WTC11 (cell line): ENCODE measurements around the gene ALOX12B. TPM values are rescaled to one million over a fixed set of nuclear protein-coding genes. Genes with fewer than 3 reads are reported as not detected.

ENCODE experiments used
- ATAC-seq: fragments of 200-7000 bp; cut with Tn5 transposase; 2 replicates; pipeline ENCODE4 v1.10.0; 2021; ENCODE audit warnings: mild to moderate bottlenecking, moderate library complexity
- CTCF ChIA-PET: fragments of 300-600 bp; sonication (Branson Sonifier 250); formaldehyde crosslinking; loops from one replicate; lab custom pipeline; 2021; ENCODE audit warnings: antibody characterized with exemption; lab: Charles Lee
- POLR2A ChIA-PET: fragments of 350-600 bp; sonication (Branson Sonifier 250); formaldehyde crosslinking; loops from one replicate; lab custom pipeline; 2021; ENCODE audit warnings: antibody characterized with exemption; lab: Charles Lee
- DNase-seq: peaks from one replicate; pipeline ENCODE4 v3.0.0; 2021; ENCODE audit warnings: low spot score
- H3K27ac Mint-ChIP-seq: 2 replicates; pipeline ENCODE4 v1.8.0; 2021; ENCODE audit warnings: mixed read lengths
- H3K27me3 Mint-ChIP-seq: 2 replicates; pipeline ENCODE4 v1.8.0; 2021; ENCODE audit warnings: low read depth, mild to moderate bottlenecking, moderate library complexity, mixed read lengths
- H3K36me3 Mint-ChIP-seq: 2 replicates; pipeline ENCODE4 v1.8.0; 2021; ENCODE audit warnings: mixed read lengths
- H3K4me1 Mint-ChIP-seq: 2 replicates; pipeline ENCODE4 v1.8.0; 2022; ENCODE audit warnings: mixed read lengths
- H3K4me3 Mint-ChIP-seq: 2 replicates; pipeline ENCODE4 v1.8.0; 2021; ENCODE audit warnings: mild to moderate bottlenecking, moderate library complexity, mixed read lengths
- H3K9me3 Mint-ChIP-seq: 2 replicates; pipeline ENCODE4 v1.8.0; 2021; ENCODE audit warnings: mixed read lengths
- ATF1 ChIP-seq: sonication (generic); formaldehyde crosslinking; IDR thresholded peaks from 2 replicates; pipeline ENCODE4 v1.8.1; 2023; ENCODE audit warnings: mild to moderate bottlenecking, moderate library complexity, missing genetic modification reagents
- CBFB ChIP-seq: sonication (generic); formaldehyde crosslinking; IDR thresholded peaks from 2 replicates; pipeline ENCODE4 v1.8.1; 2022; ENCODE audit warnings: mild to moderate bottlenecking, low read depth, missing genetic modification reagents
- CREB1 ChIP-seq: sonication (generic); formaldehyde crosslinking; IDR thresholded peaks from 2 replicates; pipeline ENCODE4 v1.8.0; 2023; ENCODE audit warnings: mild to moderate bottlenecking, missing genetic modification reagents
- FOXK1 ChIP-seq: sonication (generic); formaldehyde crosslinking; IDR thresholded peaks from 2 replicates; pipeline ENCODE4 v1.8.0; 2022; ENCODE audit warnings: mild to moderate bottlenecking, moderate library complexity, missing genetic modification reagents
- HMGA2 ChIP-seq: fragments of 250-450 bp; sonication (Bioruptor Pico); IDR thresholded peaks from 2 replicates; pipeline ENCODE4 v1.4.0; 2021; ENCODE audit warnings: mild to moderate bottlenecking, moderate library complexity
- TCF7 ChIP-seq: sonication (generic); formaldehyde crosslinking; IDR thresholded peaks from 2 replicates; pipeline ENCODE4 v1.8.0; 2022; ENCODE audit warnings: mild to moderate bottlenecking, low read depth, missing genetic modification reagents, moderate library complexity
- TEAD1 ChIP-seq: sonication (generic); formaldehyde crosslinking; IDR thresholded peaks from 2 replicates; pipeline ENCODE4 v1.8.0; 2022; ENCODE audit warnings: mild to moderate bottlenecking, missing genetic modification reagents
- ZNF416 ChIP-seq: fragments of 250-450 bp; sonication (Bioruptor Pico); IDR thresholded peaks from 2 replicates; pipeline ENCODE4 v1.9.0; 2021; ENCODE audit warnings: mild to moderate bottlenecking, inconsistent platforms
- total RNA-seq: library from RNA; stranded (reverse); gene quantifications from 3 replicates; pipeline ENCODE4 v1.2.3, GENCODE V29; 2021
- TF ChIP-seq, protein P1 (sequence below): sonication (generic); formaldehyde crosslinking; IDR thresholded peaks from 2 replicates; pipeline ENCODE4 v1.8.1; 2022; ENCODE audit warnings: low read depth, mild to moderate bottlenecking, moderate library complexity, missing genetic modification reagents, borderline replicate concordance
- TF ChIP-seq, protein P2 (sequence below): sonication (generic); formaldehyde crosslinking; IDR thresholded peaks from 2 replicates; pipeline ENCODE4 v1.8.1; 2023; ENCODE audit warnings: mild to moderate bottlenecking, missing genetic modification reagents
- TF ChIP-seq, protein P3 (sequence below): sonication (generic); formaldehyde crosslinking; IDR thresholded peaks from 2 replicates; pipeline ENCODE4 v1.8.0; 2022; ENCODE audit warnings: missing genetic modification reagents
- TF ChIP-seq, protein P4 (sequence below): sonication (generic); formaldehyde crosslinking; IDR thresholded peaks from 2 replicates; pipeline ENCODE4 v1.8.1; 2023; ENCODE audit warnings: mild to moderate bottlenecking, missing genetic modification reagents
- TF ChIP-seq, protein P5 (sequence below): sonication (generic); formaldehyde crosslinking; IDR thresholded peaks from 2 replicates; pipeline ENCODE4 v1.8.1; 2023; ENCODE audit warnings: mild to moderate bottlenecking, moderate library complexity, missing genetic modification reagents
- TF ChIP-seq, protein P6 (sequence below): sonication (generic); formaldehyde crosslinking; IDR thresholded peaks from 2 replicates; pipeline ENCODE4 v1.8.0; 2023; ENCODE audit warnings: missing genetic modification reagents, mild to moderate bottlenecking, borderline replicate concordance
- TF ChIP-seq, protein P7 (sequence below): fragments of 250-450 bp; sonication (Bioruptor Pico); IDR thresholded peaks from 2 replicates; pipeline ENCODE4 v1.9.0; 2021; ENCODE audit warnings: mild to moderate bottlenecking

ALOX12B gene
- total RNA-seq, 1 experiment from 2014 or later: 0.72 TPM

DNA sequence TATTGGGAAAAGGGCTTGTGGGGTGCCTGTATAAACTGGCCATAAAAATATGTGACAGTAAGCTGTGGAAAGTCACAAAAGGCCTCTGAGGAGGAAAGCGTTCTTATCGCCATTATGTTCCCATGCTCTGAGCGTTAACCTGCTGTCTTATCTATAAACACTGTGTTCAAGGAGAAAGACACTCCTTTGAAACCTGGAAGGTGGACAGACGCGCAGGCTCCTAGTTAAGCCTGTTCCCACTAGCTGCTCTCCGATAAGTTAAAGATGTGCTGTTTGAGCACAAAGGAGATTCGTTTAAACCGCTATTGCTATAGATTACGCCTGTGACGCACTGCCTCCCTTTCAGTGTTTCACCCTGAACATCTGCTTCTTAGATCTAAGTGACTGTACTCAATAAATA, 5.2 kb downstream of the ALOX12B start:
- peaks cover 2% of the 10 kb centered on the region; the same call in 1 of the 2 replicates for H3K36me3 Mint-ChIP-seq
- CTCF ChIA-PET: interaction anchor here (4.4 kb wide), 1 partner anchor 11 kb away, joined by 30 read pairs; no protein-coding TSS in a partner anchor
- ATAC-seq (no peak), DNase-seq (no peak)
- H3K9me3 Mint-ChIP-seq: no peaks in the 10 kb centered on the region
- H3K27me3 Mint-ChIP-seq: peaks cover 65% of the 10 kb centered on the region
- no peak overlapping the region for H3K27ac Mint-ChIP-seq
- TF ChIP-seq, protein P1, sequence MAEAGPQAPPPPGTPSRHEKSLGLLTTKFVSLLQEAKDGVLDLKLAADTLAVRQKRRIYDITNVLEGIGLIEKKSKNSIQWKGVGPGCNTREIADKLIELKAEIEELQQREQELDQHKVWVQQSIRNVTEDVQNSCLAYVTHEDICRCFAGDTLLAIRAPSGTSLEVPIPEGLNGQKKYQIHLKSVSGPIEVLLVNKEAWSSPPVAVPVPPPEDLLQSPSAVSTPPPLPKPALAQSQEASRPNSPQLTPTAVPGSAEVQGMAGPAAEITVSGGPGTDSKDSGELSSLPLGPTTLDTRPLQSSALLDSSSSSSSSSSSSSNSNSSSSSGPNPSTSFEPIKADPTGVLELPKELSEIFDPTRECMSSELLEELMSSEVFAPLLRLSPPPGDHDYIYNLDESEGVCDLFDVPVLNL: no peak
- TF ChIP-seq CREB1 (CRISPR knock-in tag): no peak
- no peak for TF ChIP-seq TCF7
- TF ChIP-seq, protein P2, sequence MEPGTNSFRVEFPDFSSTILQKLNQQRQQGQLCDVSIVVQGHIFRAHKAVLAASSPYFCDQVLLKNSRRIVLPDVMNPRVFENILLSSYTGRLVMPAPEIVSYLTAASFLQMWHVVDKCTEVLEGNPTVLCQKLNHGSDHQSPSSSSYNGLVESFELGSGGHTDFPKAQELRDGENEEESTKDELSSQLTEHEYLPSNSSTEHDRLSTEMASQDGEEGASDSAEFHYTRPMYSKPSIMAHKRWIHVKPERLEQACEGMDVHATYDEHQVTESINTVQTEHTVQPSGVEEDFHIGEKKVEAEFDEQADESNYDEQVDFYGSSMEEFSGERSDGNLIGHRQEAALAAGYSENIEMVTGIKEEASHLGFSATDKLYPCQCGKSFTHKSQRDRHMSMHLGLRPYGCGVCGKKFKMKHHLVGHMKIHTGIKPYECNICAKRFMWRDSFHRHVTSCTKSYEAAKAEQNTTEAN (CRISPR knock-in tag): no peak
- no peak for TF ChIP-seq CBFB (CRISPR knock-in tag)
- no peak for TF ChIP-seq FOXK1
- TF ChIP-seq, protein P3, sequence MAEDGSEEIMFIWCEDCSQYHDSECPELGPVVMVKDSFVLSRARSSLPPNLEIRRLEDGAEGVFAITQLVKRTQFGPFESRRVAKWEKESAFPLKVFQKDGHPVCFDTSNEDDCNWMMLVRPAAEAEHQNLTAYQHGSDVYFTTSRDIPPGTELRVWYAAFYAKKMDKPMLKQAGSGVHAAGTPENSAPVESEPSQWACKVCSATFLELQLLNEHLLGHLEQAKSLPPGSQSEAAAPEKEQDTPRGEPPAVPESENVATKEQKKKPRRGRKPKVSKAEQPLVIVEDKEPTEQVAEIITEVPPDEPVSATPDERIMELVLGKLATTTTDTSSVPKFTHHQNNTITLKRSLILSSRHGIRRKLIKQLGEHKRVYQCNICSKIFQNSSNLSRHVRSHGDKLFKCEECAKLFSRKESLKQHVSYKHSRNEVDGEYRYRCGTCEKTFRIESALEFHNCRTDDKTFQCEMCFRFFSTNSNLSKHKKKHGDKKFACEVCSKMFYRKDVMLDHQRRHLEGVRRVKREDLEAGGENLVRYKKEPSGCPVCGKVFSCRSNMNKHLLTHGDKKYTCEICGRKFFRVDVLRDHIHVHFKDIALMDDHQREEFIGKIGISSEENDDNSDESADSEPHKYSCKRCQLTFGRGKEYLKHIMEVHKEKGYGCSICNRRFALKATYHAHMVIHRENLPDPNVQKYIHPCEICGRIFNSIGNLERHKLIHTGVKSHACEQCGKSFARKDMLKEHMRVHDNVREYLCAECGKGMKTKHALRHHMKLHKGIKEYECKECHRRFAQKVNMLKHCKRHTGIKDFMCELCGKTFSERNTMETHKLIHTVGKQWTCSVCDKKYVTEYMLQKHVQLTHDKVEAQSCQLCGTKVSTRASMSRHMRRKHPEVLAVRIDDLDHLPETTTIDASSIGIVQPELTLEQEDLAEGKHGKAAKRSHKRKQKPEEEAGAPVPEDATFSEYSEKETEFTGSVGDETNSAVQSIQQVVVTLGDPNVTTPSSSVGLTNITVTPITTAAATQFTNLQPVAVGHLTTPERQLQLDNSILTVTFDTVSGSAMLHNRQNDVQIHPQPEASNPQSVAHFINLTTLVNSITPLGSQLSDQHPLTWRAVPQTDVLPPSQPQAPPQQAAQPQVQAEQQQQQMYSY: no peak
- TF ChIP-seq ZNF416 (CRISPR knock-in tag): no peak
- TF ChIP-seq, protein P4, sequence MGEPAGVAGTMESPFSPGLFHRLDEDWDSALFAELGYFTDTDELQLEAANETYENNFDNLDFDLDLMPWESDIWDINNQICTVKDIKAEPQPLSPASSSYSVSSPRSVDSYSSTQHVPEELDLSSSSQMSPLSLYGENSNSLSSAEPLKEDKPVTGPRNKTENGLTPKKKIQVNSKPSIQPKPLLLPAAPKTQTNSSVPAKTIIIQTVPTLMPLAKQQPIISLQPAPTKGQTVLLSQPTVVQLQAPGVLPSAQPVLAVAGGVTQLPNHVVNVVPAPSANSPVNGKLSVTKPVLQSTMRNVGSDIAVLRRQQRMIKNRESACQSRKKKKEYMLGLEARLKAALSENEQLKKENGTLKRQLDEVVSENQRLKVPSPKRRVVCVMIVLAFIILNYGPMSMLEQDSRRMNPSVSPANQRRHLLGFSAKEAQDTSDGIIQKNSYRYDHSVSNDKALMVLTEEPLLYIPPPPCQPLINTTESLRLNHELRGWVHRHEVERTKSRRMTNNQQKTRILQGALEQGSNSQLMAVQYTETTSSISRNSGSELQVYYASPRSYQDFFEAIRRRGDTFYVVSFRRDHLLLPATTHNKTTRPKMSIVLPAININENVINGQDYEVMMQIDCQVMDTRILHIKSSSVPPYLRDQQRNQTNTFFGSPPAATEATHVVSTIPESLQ: no peak
- no peak for TF ChIP-seq TEAD1 (CRISPR knock-in tag)
- TF ChIP-seq, protein P5, sequence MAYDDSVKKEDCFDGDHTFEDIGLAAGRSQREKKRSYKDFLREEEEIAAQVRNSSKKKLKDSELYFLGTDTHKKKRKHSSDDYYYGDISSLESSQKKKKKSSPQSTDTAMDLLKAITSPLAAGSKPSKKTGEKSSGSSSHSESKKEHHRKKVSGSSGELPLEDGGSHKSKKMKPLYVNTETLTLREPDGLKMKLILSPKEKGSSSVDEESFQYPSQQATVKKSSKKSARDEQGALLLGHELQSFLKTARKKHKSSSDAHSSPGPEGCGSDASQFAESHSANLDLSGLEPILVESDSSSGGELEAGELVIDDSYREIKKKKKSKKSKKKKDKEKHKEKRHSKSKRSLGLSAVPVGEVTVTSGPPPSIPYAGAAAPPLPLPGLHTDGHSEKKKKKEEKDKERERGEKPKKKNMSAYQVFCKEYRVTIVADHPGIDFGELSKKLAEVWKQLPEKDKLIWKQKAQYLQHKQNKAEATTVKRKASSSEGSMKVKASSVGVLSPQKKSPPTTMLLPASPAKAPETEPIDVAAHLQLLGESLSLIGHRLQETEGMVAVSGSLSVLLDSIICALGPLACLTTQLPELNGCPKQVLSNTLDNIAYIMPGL (CRISPR knock-in tag): no peak
- no peak overlapping the region for H3K4me3 Mint-ChIP-seq
- POLR2A ChIA-PET: no interaction called here
- peaks cover 11% of the 10 kb centered on the region for H3K4me1 Mint-ChIP-seq

DNA sequence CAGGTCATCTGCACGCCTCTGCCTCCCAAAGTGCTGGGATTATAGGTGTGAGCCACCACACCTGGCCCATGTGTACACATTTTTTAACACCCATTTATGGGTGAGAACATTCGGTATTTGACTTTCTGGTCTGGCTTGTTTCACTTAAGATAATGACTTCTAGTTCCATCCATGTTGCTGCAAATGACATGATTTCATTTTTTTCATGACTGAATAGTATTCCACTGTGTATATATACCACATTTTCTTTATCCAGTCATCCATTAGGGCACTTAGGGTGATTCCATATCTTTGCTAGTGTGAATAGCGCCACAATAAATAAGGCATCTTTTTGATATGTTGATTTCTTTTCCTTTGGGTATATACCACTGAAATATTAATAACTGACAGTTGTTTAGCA, 5.6 kb downstream of the ALOX12B start:
- Mint-ChIP-seq H3K27ac (no peak overlapping the region), H3K9me3 (no peaks in the 10 kb centered on the region), H3K4me1 (peaks cover 11% of the 10 kb centered on the region), H3K36me3 (peaks cover 2% of the 10 kb centered on the region; the same call in 1 of the 2 replicates), H3K27me3 (peaks cover 68% of the 10 kb centered on the region), H3K4me3 (no peak overlapping the region)
- DNase-seq (no peak), ATAC-seq (no peak)
- ChIA-PET CTCF (interaction anchor here (4.4 kb wide), 1 partner anchor 12 kb away, joined by 30 read pairs; no protein-coding TSS in a partner anchor), POLR2A (no interaction called here)
- TF ChIP-seq TEAD1 (CRISPR knock-in tag): no peak
- TF ChIP-seq ZNF416 (CRISPR knock-in tag): no peak
- TF ChIP-seq, protein P6, sequence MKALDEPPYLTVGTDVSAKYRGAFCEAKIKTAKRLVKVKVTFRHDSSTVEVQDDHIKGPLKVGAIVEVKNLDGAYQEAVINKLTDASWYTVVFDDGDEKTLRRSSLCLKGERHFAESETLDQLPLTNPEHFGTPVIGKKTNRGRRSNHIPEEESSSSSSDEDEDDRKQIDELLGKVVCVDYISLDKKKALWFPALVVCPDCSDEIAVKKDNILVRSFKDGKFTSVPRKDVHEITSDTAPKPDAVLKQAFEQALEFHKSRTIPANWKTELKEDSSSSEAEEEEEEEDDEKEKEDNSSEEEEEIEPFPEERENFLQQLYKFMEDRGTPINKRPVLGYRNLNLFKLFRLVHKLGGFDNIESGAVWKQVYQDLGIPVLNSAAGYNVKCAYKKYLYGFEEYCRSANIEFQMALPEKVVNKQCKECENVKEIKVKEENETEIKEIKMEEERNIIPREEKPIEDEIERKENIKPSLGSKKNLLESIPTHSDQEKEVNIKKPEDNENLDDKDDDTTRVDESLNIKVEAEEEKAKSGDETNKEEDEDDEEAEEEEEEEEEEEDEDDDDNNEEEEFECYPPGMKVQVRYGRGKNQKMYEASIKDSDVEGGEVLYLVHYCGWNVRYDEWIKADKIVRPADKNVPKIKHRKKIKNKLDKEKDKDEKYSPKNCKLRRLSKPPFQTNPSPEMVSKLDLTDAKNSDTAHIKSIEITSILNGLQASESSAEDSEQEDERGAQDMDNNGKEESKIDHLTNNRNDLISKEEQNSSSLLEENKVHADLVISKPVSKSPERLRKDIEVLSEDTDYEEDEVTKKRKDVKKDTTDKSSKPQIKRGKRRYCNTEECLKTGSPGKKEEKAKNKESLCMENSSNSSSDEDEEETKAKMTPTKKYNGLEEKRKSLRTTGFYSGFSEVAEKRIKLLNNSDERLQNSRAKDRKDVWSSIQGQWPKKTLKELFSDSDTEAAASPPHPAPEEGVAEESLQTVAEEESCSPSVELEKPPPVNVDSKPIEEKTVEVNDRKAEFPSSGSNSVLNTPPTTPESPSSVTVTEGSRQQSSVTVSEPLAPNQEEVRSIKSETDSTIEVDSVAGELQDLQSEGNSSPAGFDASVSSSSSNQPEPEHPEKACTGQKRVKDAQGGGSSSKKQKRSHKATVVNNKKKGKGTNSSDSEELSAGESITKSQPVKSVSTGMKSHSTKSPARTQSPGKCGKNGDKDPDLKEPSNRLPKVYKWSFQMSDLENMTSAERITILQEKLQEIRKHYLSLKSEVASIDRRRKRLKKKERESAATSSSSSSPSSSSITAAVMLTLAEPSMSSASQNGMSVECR (CRISPR knock-in tag): no peak
- TF ChIP-seq, protein P7, sequence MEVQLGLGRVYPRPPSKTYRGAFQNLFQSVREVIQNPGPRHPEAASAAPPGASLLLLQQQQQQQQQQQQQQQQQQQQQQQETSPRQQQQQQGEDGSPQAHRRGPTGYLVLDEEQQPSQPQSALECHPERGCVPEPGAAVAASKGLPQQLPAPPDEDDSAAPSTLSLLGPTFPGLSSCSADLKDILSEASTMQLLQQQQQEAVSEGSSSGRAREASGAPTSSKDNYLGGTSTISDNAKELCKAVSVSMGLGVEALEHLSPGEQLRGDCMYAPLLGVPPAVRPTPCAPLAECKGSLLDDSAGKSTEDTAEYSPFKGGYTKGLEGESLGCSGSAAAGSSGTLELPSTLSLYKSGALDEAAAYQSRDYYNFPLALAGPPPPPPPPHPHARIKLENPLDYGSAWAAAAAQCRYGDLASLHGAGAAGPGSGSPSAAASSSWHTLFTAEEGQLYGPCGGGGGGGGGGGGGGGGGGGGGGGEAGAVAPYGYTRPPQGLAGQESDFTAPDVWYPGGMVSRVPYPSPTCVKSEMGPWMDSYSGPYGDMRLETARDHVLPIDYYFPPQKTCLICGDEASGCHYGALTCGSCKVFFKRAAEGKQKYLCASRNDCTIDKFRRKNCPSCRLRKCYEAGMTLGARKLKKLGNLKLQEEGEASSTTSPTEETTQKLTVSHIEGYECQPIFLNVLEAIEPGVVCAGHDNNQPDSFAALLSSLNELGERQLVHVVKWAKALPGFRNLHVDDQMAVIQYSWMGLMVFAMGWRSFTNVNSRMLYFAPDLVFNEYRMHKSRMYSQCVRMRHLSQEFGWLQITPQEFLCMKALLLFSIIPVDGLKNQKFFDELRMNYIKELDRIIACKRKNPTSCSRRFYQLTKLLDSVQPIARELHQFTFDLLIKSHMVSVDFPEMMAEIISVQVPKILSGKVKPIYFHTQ: no peak
- no peak for TF ChIP-seq ATF1 (CRISPR knock-in tag)
- TF ChIP-seq HMGA2 (CRISPR knock-in tag): no peak
- TF ChIP-seq, protein P2 (CRISPR knock-in tag): no peak
- TF ChIP-seq TCF7: no peak
